ENCODE measurements around the gene P2RY4. TPM values are rescaled to one million over a fixed set of nuclear protein-coding genes. Genes with fewer than 3 reads are reported as not detected.

Gene P2RY4
- total and polyA plus RNA-seq, 10 of the 15 experiments (the other 5 are each of a cell fraction or from before 2014, with no cell fraction given): 0.07 to 0.44 (median 0.13) TPM; not detected in 7

GRCh38 chrX:70231666-70232065, 28.3 kb downstream of the P2RY4 start (continued):
- TF ChIP-seq BCL11A (IDR thresholded peaks at IDR 0.05; ENCODE audit: low read depth, low read length): no peak

- in situ Hi-C loops (cut with MboI): no loop called here
- no peak overlapping the region for H2AFZ ChIP-seq (ENCODE audit: control insufficient read depth, low read depth, low read length)
- H3K27ac ChIP-seq (ENCODE audit: control insufficient read depth, insufficient read depth): no peak overlapping the region
- H3K27me3 ChIP-seq (replicated peaks in 1 of 2; ENCODE audit: control insufficient read depth in 2 of 2, insufficient read depth in 2 of 2, low read length in 1 of 2): no peaks in the 10 kb centered on the region; a peak in 1 of 4 replicates
- FAIRE-seq: no peak
- CTCF ChIA-PET: no interaction called here
- H3K4me1 ChIP-seq (ENCODE audit: control insufficient read depth, insufficient read depth, low read length): no peaks in the 10 kb centered on the region
- no peaks in the 10 kb centered on the region for H3K36me3 ChIP-seq (ENCODE audit: control insufficient read depth in 2 of 2, insufficient read depth in 2 of 2, low read length in 1 of 2)
- WGBS (ENCODE audit: insufficient coverage, insufficient replicate concordance, low lambda C conversion rate, missing lambda C conversion rate): 2% methylated on average over 2 of the region's 2 CpGs
- H3K9me3 ChIP-seq (replicated peaks; ENCODE audit: control insufficient read depth, insufficient read depth, low read length): no peaks in the 10 kb centered on the region
- no peak for ATAC-seq
- intact Hi-C loops (cut with micrococcal nuclease; ENCODE audit: unreplicated experiment): no loop called here
- H3K4me3 ChIP-seq: no peak overlapping the region
- TF ChIP-seq ZNF217 (IDR thresholded peaks at IDR 0.05) (no peak), ZNF622 (IDR thresholded peaks at IDR 0.05) (no peak)
- DNase-seq (ENCODE audit: low read depth, low spot score): no peak
- H3K9ac ChIP-seq (ENCODE audit: control insufficient read depth, insufficient read depth, low read length): no peak overlapping the region
- no peaks in the 10 kb centered on the region for H4K20me1 ChIP-seq (ENCODE audit: control insufficient read depth, insufficient read depth)
- POLR2A ChIA-PET: no interaction called here
- H3K4me2 ChIP-seq (ENCODE audit: control insufficient read depth, insufficient read depth): no peak overlapping the region
- SMC1A ChIA-PET (ENCODE audit: uncharacterized antibody, unreplicated experiment): no interaction called here
- RAD21 ChIA-PET (ENCODE audit: unreplicated experiment): no interaction called here
- no TSS peak for BruUV-seq (replicated peaks)
- H3K79me2 ChIP-seq (ENCODE audit: control insufficient read depth, insufficient read depth, low read length): no peaks in the 10 kb centered on the region
Measured at GRCh38 chrX:70226687-70227086, 33.3 kb downstream of the P2RY4 start.

GRCh38 chrX:70226048-70226447, 34.0 kb downstream of the P2RY4 start:
- Histone ChIP-seq H3K4me2 (ENCODE audit: control insufficient read depth, insufficient read depth) (no peak overlapping the region), H3K9me3 (replicated peaks; ENCODE audit: control insufficient read depth, insufficient read depth, low read length) (no peaks in the 10 kb centered on the region), H3K27me3 (replicated peaks in 1 of 2; ENCODE audit: control insufficient read depth in 2 of 2, insufficient read depth in 2 of 2, low read length in 1 of 2) (no peaks in the 10 kb centered on the region; a peak in 1 of 4 replicates), H3K27ac (ENCODE audit: control insufficient read depth, insufficient read depth) (no peak overlapping the region), H4K20me1 (ENCODE audit: control insufficient read depth, insufficient read depth) (no peaks in the 10 kb centered on the region), H3K79me2 (ENCODE audit: control insufficient read depth, insufficient read depth, low read length) (no peaks in the 10 kb centered on the region), H3K4me3 (no peak overlapping the region), H3K4me1 (ENCODE audit: control insufficient read depth, insufficient read depth, low read length) (no peaks in the 10 kb centered on the region), H3K36me3 (ENCODE audit: control insufficient read depth in 2 of 2, insufficient read depth in 2 of 2, low read length in 1 of 2) (no peaks in the 10 kb centered on the region), H3K9ac (ENCODE audit: control insufficient read depth, insufficient read depth, low read length) (no peak overlapping the region), H2AFZ (ENCODE audit: control insufficient read depth, low read depth, low read length) (no peak overlapping the region)
- ChIA-PET POLR2A (no interaction called here), CTCF (no interaction called here), RAD21 (ENCODE audit: unreplicated experiment) (no interaction called here), SMC1A (ENCODE audit: uncharacterized antibody, unreplicated experiment) (no interaction called here)
- no TSS peak for BruUV-seq (replicated peaks)
- DNase-seq (ENCODE audit: low read depth, low spot score) (no peak), ATAC-seq (no peak), FAIRE-seq (no peak)
- in situ Hi-C loops (cut with MboI): no loop called here
- TF ChIP-seq ZNF24 (IDR thresholded peaks at IDR 0.05) (no peak), FOXK2 (IDR thresholded peaks at IDR 0.05) (no peak), SMAD1 (IDR thresholded peaks at IDR 0.05; ENCODE audit: low read depth, partially characterized antibody) (no peak), NR2C1 (IDR thresholded peaks at IDR 0.05) (no peak), ZNF384 (IDR thresholded peaks at IDR 0.05; ENCODE audit: borderline replicate concordance, low read depth, low read length) (no peak), BCL11A (IDR thresholded peaks at IDR 0.05; ENCODE audit: low read depth, low read length) (no peak), PAX5 (IDR thresholded peaks at IDR 0.05; ENCODE audit: borderline replicate concordance, low read depth, low read length) (no peak), RELA (IDR thresholded peaks at IDR 0.05; ENCODE audit: borderline replicate concordance, partially characterized antibody) (no peak), SIX5 (IDR thresholded peaks at IDR 0.05; ENCODE audit: low read depth, low read length, severe bottlenecking) (no peak), STAT3 (IDR thresholded peaks at IDR 0.05; ENCODE audit: low read depth, low read length) (no peak), ASH2L (IDR thresholded peaks at IDR 0.05; ENCODE audit: borderline replicate concordance, low read depth) (no peak), PBX3 (IDR thresholded peaks at IDR 0.05; ENCODE audit: insufficient replicate concordance, low read depth, low read length) (no peak), BMI1 (IDR thresholded peaks at IDR 0.05; ENCODE audit: borderline replicate concordance) (no peak)
- TF ChIP-seq, protein P1, sequence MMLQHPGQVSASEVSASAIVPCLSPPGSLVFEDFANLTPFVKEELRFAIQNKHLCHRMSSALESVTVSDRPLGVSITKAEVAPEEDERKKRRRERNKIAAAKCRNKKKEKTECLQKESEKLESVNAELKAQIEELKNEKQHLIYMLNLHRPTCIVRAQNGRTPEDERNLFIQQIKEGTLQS (IDR thresholded peaks at IDR 0.05; ENCODE audit: borderline replicate concordance, extremely low read depth, low read depth, low read length): no peak
- intact Hi-C loops (cut with micrococcal nuclease; ENCODE audit: unreplicated experiment): no loop called here
